ENCODE measurements around the gene DPEP2NB.

- TF ChIP-seq CTCF (conservative IDR thresholded peaks at IDR 0.05; ENCODE audit: low read depth, low read length) (no peak), EZH2 (IDR thresholded peaks at IDR 0.05; ENCODE audit: borderline replicate concordance, low read depth, low read length, poor library complexity, severe bottlenecking) (no peak)
These were observed 5.8 kb upstream of the DPEP2NB start for GRCh38 chr16:68021490-68021889.
